Common myeloid progenitor, CD34-positive (primary cell): Measurements from ENCODE around the gene GRK7. TPM values are rescaled to one million over a fixed set of nuclear protein-coding genes. Genes with fewer than 3 reads are reported as not detected.

Experiments used
- CTCF ChIA-PET: fragments of 350-600 bp; sonication (Branson Sonifier 250); formaldehyde crosslinking; loops from one replicate; lab custom pipeline; 2021; ENCODE audit warnings: antibody characterized with exemption; lab: Charles Lee
- POLR2A ChIA-PET: fragments of 350-600 bp; sonication (Branson Sonifier 250); formaldehyde crosslinking; loops from one replicate; lab custom pipeline; 2021; ENCODE audit warnings: antibody characterized with exemption; lab: Charles Lee
- DNase-seq, 3 donors: peaks; one replicate each; pipeline versions ENCODE4 v3.0.0 to v3.0.0-alpha.2; 2013
- H3K27ac ChIP-seq, 2 experiments: 1 replicate in 1 of 2; 2 replicates in 1 of 2; pipeline ENCODE4 v1.7.0; 2013; ENCODE audit warnings: inconsistent platforms in 2 of 2, low read length in 2 of 2, mild to moderate bottlenecking in 2 of 2, low read depth in 1 of 2, moderate library complexity in 1 of 2; ENCODE audit not compliant: severe bottlenecking in 2 of 2, insufficient read depth in 1 of 2, poor library complexity in 1 of 2
- H3K27me3 ChIP-seq, 5 experiments: replicated peaks in 2 of 5; 1 replicate in 3 of 5; 2 replicates in 2 of 5; pipeline versions ENCODE4 v1.6.1 to v1.7.0; 2013; ENCODE audit warnings: low read length in 4 of 5, mild to moderate bottlenecking in 2 of 5, moderate library complexity in 2 of 5, inconsistent platforms in 1 of 5; ENCODE audit not compliant: insufficient read depth in 5 of 5, control insufficient read depth in 4 of 5
- H3K36me3 ChIP-seq, 4 experiments: 1 replicate in 2 of 4; 2 replicates in 2 of 4; pipeline versions ENCODE4 v1.6.1 to v1.7.0; 2013; ENCODE audit warnings: low read length in 3 of 4, control low read depth in 1 of 4, mild to moderate bottlenecking in 1 of 4; ENCODE audit not compliant: control insufficient read depth in 4 of 4, insufficient read depth in 4 of 4
- H3K4me1 ChIP-seq, 4 experiments: 1 replicate in 3 of 4; 2 replicates in 1 of 4; pipeline versions ENCODE4 v1.6.1 to v1.7.1; 2013; ENCODE audit warnings: low read length in 3 of 4, mild to moderate bottlenecking in 3 of 4, control low read depth in 1 of 4, inconsistent platforms in 1 of 4, moderate library complexity in 1 of 4; ENCODE audit not compliant: control insufficient read depth in 4 of 4, insufficient read depth in 4 of 4; ENCODE audit errors: control extremely low read depth in 1 of 4
- H3K4me3 ChIP-seq, 7 experiments: 1 replicate in 4 of 7; 2 replicates in 3 of 7; pipeline versions ENCODE4 v1.5.1 to v1.7.0; 2013; ENCODE audit warnings: mild to moderate bottlenecking in 7 of 7, low read length in 6 of 7, moderate library complexity in 6 of 7, inconsistent platforms in 2 of 7, low read depth in 2 of 7, control low read depth in 1 of 7; ENCODE audit not compliant: insufficient read depth in 4 of 7, control insufficient read depth in 1 of 7; ENCODE audit errors: extremely low read depth in 1 of 7
- H3K9me3 ChIP-seq, 5 experiments: 1 replicate in 4 of 5; 2 replicates in 1 of 5; pipeline versions ENCODE4 v1.6.1 to v1.7.1; 2013; ENCODE audit warnings: low read length in 4 of 5, mild to moderate bottlenecking in 2 of 5, inconsistent platforms in 1 of 5, low read depth in 1 of 5, moderate library complexity in 1 of 5; ENCODE audit not compliant: control insufficient read depth in 4 of 5, insufficient read depth in 2 of 5; ENCODE audit errors: control extremely low read depth in 1 of 5
- WGBS: methylation state at CpG from one replicate; pipeline ENCODE4 v1.1.5; 2013; ENCODE audit not compliant: insufficient coverage; 5-methylcytosine and 5-hydroxymethylcytosine counted together
- polyA plus RNA-seq: library from polyadenylated mRNA; unstranded; fragments of 120-200 nt; gene quantifications from one replicate; pipeline ENCODE4 v1.2.1, GENCODE V29; 2013

The GRK7 gene, protein sequence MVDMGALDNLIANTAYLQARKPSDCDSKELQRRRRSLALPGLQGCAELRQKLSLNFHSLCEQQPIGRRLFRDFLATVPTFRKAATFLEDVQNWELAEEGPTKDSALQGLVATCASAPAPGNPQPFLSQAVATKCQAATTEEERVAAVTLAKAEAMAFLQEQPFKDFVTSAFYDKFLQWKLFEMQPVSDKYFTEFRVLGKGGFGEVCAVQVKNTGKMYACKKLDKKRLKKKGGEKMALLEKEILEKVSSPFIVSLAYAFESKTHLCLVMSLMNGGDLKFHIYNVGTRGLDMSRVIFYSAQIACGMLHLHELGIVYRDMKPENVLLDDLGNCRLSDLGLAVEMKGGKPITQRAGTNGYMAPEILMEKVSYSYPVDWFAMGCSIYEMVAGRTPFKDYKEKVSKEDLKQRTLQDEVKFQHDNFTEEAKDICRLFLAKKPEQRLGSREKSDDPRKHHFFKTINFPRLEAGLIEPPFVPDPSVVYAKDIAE (N-terminal part only)
- polyA plus RNA-seq, result 0.08 TPM

- no peak within 1 kb of the TSS for H3K4me3 ChIP-seq
- no peaks in the 10 kb centered on the region for H3K27me3 ChIP-seq
- peaks cover 20 to 36% (median 23%) of the 10 kb centered on the region in 4 experiments for H3K4me1 ChIP-seq
- no peaks in the 10 kb centered on the region for H3K9me3 ChIP-seq
- no peaks in the 10 kb centered on the region for H3K36me3 ChIP-seq
- POLR2A ChIA-PET, result interaction anchor here (0.5 kb wide), 1 partner anchor 52 kb away, joined by 3 read pairs; no protein-coding TSS in a partner anchor
- H3K27ac ChIP-seq, result no peak within 1 kb of the TSS
- CTCF ChIA-PET, result interaction anchor here (0.8 to 1.6 kb wide), 3 partner anchors 8 to 81 kb away, joined by 3 to 5 read pairs (median 4); no protein-coding TSS in a partner anchor
- no peak for DNase-seq
- 94% methylated on average over 5 of the region's 9 CpGs for WGBS
Observed at GRCh38 chr3:141763088-141763750, at the start of gene GRK7. TSS of gene GRK7 (plus strand) at chr3:141763408. CDS start at chr3:141778285, 14,877 bp downstream.

GRCh38 chr3:141714671-141715070 is 48.5 kb upstream of the GRK7 start:
- ChIA-PET CTCF (interaction anchor here (1.6 kb wide), 1 partner anchor 13 kb away, joined by 3 read pairs; no protein-coding TSS in a partner anchor), POLR2A (no interaction called here)
- Histone ChIP-seq H3K27me3 (no peaks in the 10 kb centered on the region), H3K9me3 (peaks cover 0 to 9% (median 0%) of the 10 kb centered on the region in 5 experiments), H3K27ac (no peak overlapping the region), H3K4me3 (no peak overlapping the region), H3K4me1 (no peaks in the 10 kb centered on the region), H3K36me3 (no peaks in the 10 kb centered on the region)
- WGBS, result no CpG with 5 or more reads among the region's 1 CpG
- no peak for DNase-seq

DNA sequence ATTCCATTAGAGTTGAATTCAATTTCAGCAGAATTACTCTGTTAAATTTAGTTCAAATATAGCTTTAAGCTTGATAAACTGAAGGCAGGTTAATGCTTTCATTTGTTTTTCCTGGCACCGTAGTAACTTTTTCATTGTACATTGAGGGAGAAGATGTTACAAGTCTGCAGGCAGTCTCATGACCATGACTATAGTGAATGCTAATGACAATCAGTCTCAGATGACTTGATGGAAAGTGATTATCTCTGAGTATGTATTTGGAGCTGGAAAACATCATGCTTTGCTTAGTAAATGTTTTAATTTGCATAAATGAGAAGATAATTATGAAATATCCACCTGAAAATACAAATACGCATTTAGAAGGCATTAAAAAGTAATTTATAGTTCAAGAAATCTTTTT is 41.1 kb upstream of the GRK7 start:
- Histone ChIP-seq H3K9me3 (no peaks in the 10 kb centered on the region), H3K36me3 (no peaks in the 10 kb centered on the region), H3K4me1 (no peaks in the 10 kb centered on the region), H3K27ac (no peak overlapping the region), H3K4me3 (no peak overlapping the region), H3K27me3 (no peaks in the 10 kb centered on the region)
- CTCF ChIA-PET, result interaction anchor here (1.0 to 1.8 kb wide), 5 partner anchors 10 to 448 kb away, joined by 3 to 5 read pairs (median 4); partner anchors contain the start of gene RNF7
- POLR2A ChIA-PET, result interaction anchor here (0.6 kb wide), 1 partner anchor 196 kb away, joined by 4 read pairs; no protein-coding TSS in a partner anchor
- WGBS, result 100% methylated on average over 1 of the region's 2 CpGs
- no peak for DNase-seq

DNA sequence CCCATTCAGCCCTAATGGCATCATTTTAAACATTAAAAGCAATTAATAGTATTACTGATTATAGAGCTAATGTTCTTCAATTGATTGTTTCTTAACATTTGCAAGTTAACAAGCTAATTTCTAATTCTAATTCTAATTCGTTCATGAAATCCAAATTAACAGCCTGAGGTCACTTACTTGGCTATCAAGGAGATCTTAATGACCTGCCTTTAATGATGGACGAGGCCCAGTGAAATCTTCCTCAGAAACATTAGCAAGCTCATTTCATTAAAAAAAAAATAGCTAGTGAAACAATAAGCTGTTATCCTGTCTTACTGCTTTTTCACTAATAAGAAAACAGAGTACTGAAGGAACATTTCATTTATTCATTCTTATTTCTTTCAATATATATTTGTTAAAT is 40.6 kb upstream of the GRK7 start:
- no peak overlapping the region for H3K4me3 ChIP-seq
- H3K27me3 ChIP-seq, result no peaks in the 10 kb centered on the region
- no peaks in the 10 kb centered on the region for H3K9me3 ChIP-seq
- no peaks in the 10 kb centered on the region for H3K4me1 ChIP-seq
- ChIA-PET POLR2A (interaction anchor here (0.6 kb wide), 1 partner anchor 195 kb away, joined by 4 read pairs; no protein-coding TSS in a partner anchor), CTCF (interaction anchor here (1.0 to 1.8 kb wide), 6 partner anchors 9 to 447 kb away, joined by 3 to 5 read pairs (median 4); partner anchors contain the start of gene RNF7)
- DNase-seq, result no peak
- WGBS, result 100% methylated on average over 1 of the region's 2 CpGs
- H3K36me3 ChIP-seq, result no peaks in the 10 kb centered on the region
- H3K27ac ChIP-seq, result no peak overlapping the region

- Histone ChIP-seq H3K4me1 (no peaks in the 10 kb centered on the region), H3K27me3 (no peaks in the 10 kb centered on the region), H3K27ac (no peak overlapping the region), H3K4me3 (no peak overlapping the region), H3K36me3 (no peaks in the 10 kb centered on the region), H3K9me3 (no peaks in the 10 kb centered on the region)
- ChIA-PET CTCF (interaction anchor here (0.7 to 1.7 kb wide), 5 partner anchors 10 to 160 kb away, joined by 3 to 5 read pairs (median 4); partner anchors contain the start of gene RNF7), POLR2A (no interaction called here)
- no peak for DNase-seq
Observed at GRCh38 chr3:141723255-141723654, 40.0 kb upstream of the GRK7 start.

GRCh38 chr3:141724186-141724585 is 39.0 kb upstream of the GRK7 start:
- H3K36me3 ChIP-seq, result no peaks in the 10 kb centered on the region
- no peaks in the 10 kb centered on the region for H3K4me1 ChIP-seq
- DNase-seq, result no peak
- no peak overlapping the region for H3K4me3 ChIP-seq
- ChIA-PET POLR2A (no interaction called here), CTCF (interaction anchor here (1.1 to 1.7 kb wide), 3 partner anchors 9 to 120 kb away, joined by 5 read pairs; no protein-coding TSS in a partner anchor)
- H3K27ac ChIP-seq, result no peak overlapping the region
- no peaks in the 10 kb centered on the region for H3K9me3 ChIP-seq
- 100% methylated on average over 1 of the region's 1 CpG for WGBS
- H3K27me3 ChIP-seq, result no peaks in the 10 kb centered on the region
